GM12891 (cell line): Measurements from ENCODE around the gene MDN1.

Experiments used
- POLR2A ChIP-seq: IDR thresholded peaks from 2 replicates; pipeline ENCODE4 v1.6.1; 2011; ENCODE audit warnings: low read depth, low read length, control low read depth
- POLR2AphosphoS5 ChIP-seq: IDR thresholded peaks from 2 replicates; pipeline ENCODE4 v1.6.1; 2011; ENCODE audit warnings: low read depth, low read length, control low read depth
- POU2F2 ChIP-seq: IDR thresholded peaks from 2 replicates; pipeline ENCODE4 v1.6.1; 2011; ENCODE audit warnings: low read depth, mild to moderate bottlenecking, control low read depth, low read length, moderate library complexity
- TAF1 ChIP-seq: IDR thresholded peaks from 2 replicates; pipeline ENCODE4 v1.6.1; 2011; ENCODE audit warnings: low read depth, low read length, control low read depth

GRCh38 chr6:89667872-89668556, 151.6 kb downstream of the MDN1 start:
- TF ChIP-seq POLR2A = no peak
- no peak for TF ChIP-seq POLR2AphosphoS5
- no peak for TF ChIP-seq TAF1
- no peak for TF ChIP-seq POU2F2
